Mesodermal cell (in vitro differentiated cells): ENCODE measurements around the gene LACTBL1.
"Not testable (repeated sequence)": the region's sequence is repeated elsewhere in the genome, so short reads cannot be mapped to it uniquely, and the experiment has no call there.

ENCODE experiments used
- H3K27ac ChIP-seq: 2 replicates; pipeline ENCODE4 v1.7.0; 2013; ENCODE audit warnings: mild to moderate bottlenecking, low read depth, low read length, moderate library complexity; ENCODE audit not compliant: severe bottlenecking
- H3K36me3 ChIP-seq: 2 replicates; pipeline ENCODE4 v1.7.1; 2013; ENCODE audit warnings: mild to moderate bottlenecking, low read length, moderate library complexity; ENCODE audit not compliant: control insufficient read depth, insufficient read depth
- H3K4me1 ChIP-seq: one replicate; pipeline ENCODE4 v1.7.1; 2013; ENCODE audit warnings: mild to moderate bottlenecking, low read length; ENCODE audit not compliant: insufficient read depth, control insufficient read depth, poor library complexity, severe bottlenecking
- H3K4me3 ChIP-seq: 2 replicates; pipeline ENCODE4 v1.7.0; 2013; ENCODE audit warnings: low read length, control low read depth, mild to moderate bottlenecking; ENCODE audit not compliant: insufficient read depth, poor library complexity, severe bottlenecking; ENCODE audit errors: extremely low read depth
- H3K9me3 ChIP-seq: 2 replicates; pipeline ENCODE4 v1.7.1; 2013; ENCODE audit warnings: mild to moderate bottlenecking, low read length, moderate library complexity; ENCODE audit not compliant: control insufficient read depth
- WGBS, 2 experiments: methylation state at CpG; one replicate each; pipeline ENCODE4 v1.1.5; 2013; ENCODE audit warnings: missing lambda C conversion rate in 2 of 2; ENCODE audit not compliant: insufficient coverage in 2 of 2; 5-methylcytosine and 5-hydroxymethylcytosine counted together

The LACTBL1 gene

GRCh38 chr1:22962558-22962957 lies 10.1 kb downstream of the LACTBL1 start:
- 57 to 78% methylated on average over 1 to 3 of the region's 3 CpGs for WGBS, 2 experiments
- no peaks in the 10 kb centered on the region for H3K9me3 ChIP-seq
- H3K27ac ChIP-seq, result no peak overlapping the region
- no peaks in the 10 kb centered on the region for H3K36me3 ChIP-seq
- H3K4me3 ChIP-seq, result no peak overlapping the region
- H3K4me1 ChIP-seq, result no peaks in the 10 kb centered on the region

GRCh38 chr1:22959545-22960360 lies 12.9 kb downstream of the LACTBL1 start:
- no peaks in the 10 kb centered on the region for H3K9me3 ChIP-seq
- WGBS, 2 experiments, result 75 to 87% methylated on average over 5 to 6 of the region's 7 CpGs
- H3K36me3 ChIP-seq, result no peaks in the 10 kb centered on the region
- no peaks in the 10 kb centered on the region for H3K4me1 ChIP-seq
- H3K27ac ChIP-seq, result no peak overlapping the region
- H3K4me3 ChIP-seq, result no peak overlapping the region

- 83 to 87% methylated on average over 1 to 7 of the region's 9 CpGs for WGBS, 2 experiments
- no peaks in the 10 kb centered on the region for H3K9me3 ChIP-seq
- H3K27ac ChIP-seq, result no peak overlapping the region
- H3K4me1 ChIP-seq, result no peaks in the 10 kb centered on the region
- no peaks in the 10 kb centered on the region for H3K36me3 ChIP-seq
- no peak overlapping the region for H3K4me3 ChIP-seq
These were observed 14.1 kb downstream of the LACTBL1 start for GRCh38 chr1:22958556-22958955.

GRCh38 chr1:22957066-22957465 lies 15.6 kb downstream of the LACTBL1 start:
- no peak overlapping the region for H3K27ac ChIP-seq
- 80 to 100% methylated on average over 1 to 2 of the region's 3 CpGs for WGBS, 2 experiments
- H3K9me3 ChIP-seq, result no peaks in the 10 kb centered on the region
- H3K36me3 ChIP-seq, result no peaks in the 10 kb centered on the region
- no peaks in the 10 kb centered on the region for H3K4me1 ChIP-seq
- H3K4me3 ChIP-seq, result no peak overlapping the region

- Histone ChIP-seq H3K9me3 (no peaks in the 10 kb centered on the region), H3K4me1 (no peaks in the 10 kb centered on the region), H3K27ac (no peak overlapping the region), H3K4me3 (no peak overlapping the region), H3K36me3 (no peaks in the 10 kb centered on the region)
- WGBS, 2 experiments, result 91 to 93% methylated on average over 5 to 6 of the region's 7 CpGs
These were observed 17.5 kb downstream of the LACTBL1 start for GRCh38 chr1:22955146-22955545.

- no peak overlapping the region for H3K4me3 ChIP-seq
- no peaks in the 10 kb centered on the region for H3K9me3 ChIP-seq
- H3K4me1 ChIP-seq, result no peaks in the 10 kb centered on the region
- H3K36me3 ChIP-seq, result no peaks in the 10 kb centered on the region
- WGBS, 2 experiments, result 39 to 53% methylated on average over 34 of the region's 38 CpGs
- H3K27ac ChIP-seq, result no peak overlapping the region
These were observed 18.9 kb downstream of the LACTBL1 start for GRCh38 chr1:22953740-22954141.

GRCh38 chr1:22953057-22953739 lies 19.5 kb downstream of the LACTBL1 start:
- Histone ChIP-seq H3K4me3 (no peak overlapping the region), H3K27ac (no peak overlapping the region), H3K9me3 (no peaks in the 10 kb centered on the region), H3K36me3 (no peaks in the 10 kb centered on the region), H3K4me1 (no peaks in the 10 kb centered on the region)
- 34 to 59% methylated on average over 90 to 91 of the region's 92 CpGs for WGBS, 2 experiments

- H3K4me1 ChIP-seq, result no peaks in the 10 kb centered on the region
- H3K9me3 ChIP-seq, result no peaks in the 10 kb centered on the region
- no peaks in the 10 kb centered on the region for H3K36me3 ChIP-seq
- H3K4me3 ChIP-seq, result no peak overlapping the region
- 100% methylated on average over 3 of the region's 5 CpGs; no CpG with 5 or more reads in 1 of the 2 experiments for WGBS, 2 experiments
- H3K27ac ChIP-seq, result no peak overlapping the region
These were observed 20.0 kb downstream of the LACTBL1 start for GRCh38 chr1:22952694-22953056.

- Histone ChIP-seq H3K27ac (no peak overlapping the region), H3K4me1 (no peaks in the 10 kb centered on the region), H3K4me3 (no peak overlapping the region), H3K36me3 (no peaks in the 10 kb centered on the region), H3K9me3 (no peaks in the 10 kb centered on the region)
- WGBS, 2 experiments, result 71 to 100% methylated on average over 1 to 2 of the region's 3 CpGs
These were observed 20.9 kb downstream of the LACTBL1 start for GRCh38 chr1:22951796-22952195.

- no peak overlapping the region for H3K27ac ChIP-seq
- 81 to 100% methylated on average over 1 to 2 of the region's 5 CpGs for WGBS, 2 experiments
- H3K4me3 ChIP-seq, result no peak overlapping the region
- H3K36me3 ChIP-seq, result no peaks in the 10 kb centered on the region
- no peaks in the 10 kb centered on the region for H3K4me1 ChIP-seq
- H3K9me3 ChIP-seq, result no peaks in the 10 kb centered on the region
These were observed 22.8 kb downstream of the LACTBL1 start for GRCh38 chr1:22949822-22950331.

GRCh38 chr1:22945171-22945570 lies 27.5 kb downstream of the LACTBL1 start:
- H3K27ac ChIP-seq, H3K4me1 ChIP-seq, H3K4me3 ChIP-seq, H3K36me3 ChIP-seq, H3K9me3 ChIP-seq: not testable (repeated sequence)
- 96 to 100% methylated on average over 2 to 5 of the region's 5 CpGs for WGBS, 2 experiments
